Hepatocyte (in vitro differentiated cells): Measurements from ENCODE around the gene RNF151.

Experiments used
- CTCF ChIP-seq: fragments of 200-600 bp; sonication (generic); IDR thresholded peaks from 2 replicates; pipeline ENCODE4 v1.5.1; 2016; ENCODE audit warnings: antibody characterized with exemption, mild to moderate bottlenecking; ENCODE audit not compliant: poor library complexity
- EZH2 ChIP-seq: fragments of 200-600 bp; sonication (generic); IDR thresholded peaks from 2 replicates; pipeline ENCODE4 v1.6.1; 2016; ENCODE audit warnings: antibody characterized with exemption, mild to moderate bottlenecking, borderline replicate concordance
- EZH2phosphoT487 ChIP-seq: fragments of 200-600 bp; sonication (generic); IDR thresholded peaks from one replicate; pipeline ENCODE4 v1.6.1; 2018; ENCODE audit warnings: antibody characterized with exemption, mild to moderate bottlenecking, low read depth, moderate library complexity; ENCODE audit not compliant: unreplicated experiment, severe bottlenecking

- TF ChIP-seq CTCF (no peak), EZH2 (no peak), EZH2phosphoT487 (no peak)
Observed at GRCh38 chr16:1977875-1978268, 11.2 kb downstream of the RNF151 start.
